ENCODE measurements around the gene FBXO28. TPM values are rescaled to one million over a fixed set of nuclear protein-coding genes. Genes with fewer than 3 reads are reported as not detected.

FBXO28 gene
- total RNA-seq, 1 donor from 2014 or later = 40.6 TPM

DNA sequence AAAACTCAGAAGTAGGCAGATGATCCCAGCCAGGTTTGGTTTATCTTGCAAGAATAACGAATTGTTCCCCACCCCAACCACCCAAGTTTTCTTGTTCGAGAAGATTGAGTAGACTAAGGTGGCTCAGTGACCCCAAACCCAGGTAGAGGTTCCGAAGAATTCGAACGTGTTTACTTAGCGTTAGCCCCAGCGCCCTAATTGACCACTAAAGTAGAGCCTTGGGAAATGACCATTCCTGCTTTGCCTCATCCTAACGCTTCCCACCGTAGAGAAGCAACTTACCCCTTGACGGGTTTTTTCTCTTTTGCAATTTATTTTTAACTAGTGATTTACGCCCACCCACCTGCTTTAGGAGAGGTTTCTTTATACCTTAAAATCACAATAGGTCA, 870 bp downstream of the FBXO28 start:
- Mint-ChIP-seq H3K27me3 (ENCODE audit: unreplicated experiment) (peaks cover 4% of the 10 kb centered on the region), H3K9me3 (ENCODE audit: unreplicated experiment) (no peaks in the 10 kb centered on the region), H3K27ac (ENCODE audit: unreplicated experiment) (peak overlapping the region; percentile 69), H3K36me3 (ENCODE audit: low read depth, unreplicated experiment) (no peaks in the 10 kb centered on the region), H3K4me3 (ENCODE audit: unreplicated experiment) (peak overlapping the region; percentile 93), H3K4me1 (ENCODE audit: unreplicated experiment) (peaks cover 16% of the 10 kb centered on the region)
- TF ChIP-seq, protein P1, sequence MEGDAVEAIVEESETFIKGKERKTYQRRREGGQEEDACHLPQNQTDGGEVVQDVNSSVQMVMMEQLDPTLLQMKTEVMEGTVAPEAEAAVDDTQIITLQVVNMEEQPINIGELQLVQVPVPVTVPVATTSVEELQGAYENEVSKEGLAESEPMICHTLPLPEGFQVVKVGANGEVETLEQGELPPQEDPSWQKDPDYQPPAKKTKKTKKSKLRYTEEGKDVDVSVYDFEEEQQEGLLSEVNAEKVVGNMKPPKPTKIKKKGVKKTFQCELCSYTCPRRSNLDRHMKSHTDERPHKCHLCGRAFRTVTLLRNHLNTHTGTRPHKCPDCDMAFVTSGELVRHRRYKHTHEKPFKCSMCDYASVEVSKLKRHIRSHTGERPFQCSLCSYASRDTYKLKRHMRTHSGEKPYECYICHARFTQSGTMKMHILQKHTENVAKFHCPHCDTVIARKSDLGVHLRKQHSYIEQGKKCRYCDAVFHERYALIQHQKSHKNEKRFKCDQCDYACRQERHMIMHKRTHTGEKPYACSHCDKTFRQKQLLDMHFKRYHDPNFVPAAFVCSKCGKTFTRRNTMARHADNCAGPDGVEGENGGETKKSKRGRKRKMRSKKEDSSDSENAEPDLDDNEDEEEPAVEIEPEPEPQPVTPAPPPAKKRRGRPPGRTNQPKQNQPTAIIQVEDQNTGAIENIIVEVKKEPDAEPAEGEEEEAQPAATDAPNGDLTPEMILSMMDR (IDR thresholded peaks at IDR 0.05; ENCODE audit: unreplicated experiment) = no peak
- no peak for DNase-seq (ENCODE audit: low spot score)

DNA sequence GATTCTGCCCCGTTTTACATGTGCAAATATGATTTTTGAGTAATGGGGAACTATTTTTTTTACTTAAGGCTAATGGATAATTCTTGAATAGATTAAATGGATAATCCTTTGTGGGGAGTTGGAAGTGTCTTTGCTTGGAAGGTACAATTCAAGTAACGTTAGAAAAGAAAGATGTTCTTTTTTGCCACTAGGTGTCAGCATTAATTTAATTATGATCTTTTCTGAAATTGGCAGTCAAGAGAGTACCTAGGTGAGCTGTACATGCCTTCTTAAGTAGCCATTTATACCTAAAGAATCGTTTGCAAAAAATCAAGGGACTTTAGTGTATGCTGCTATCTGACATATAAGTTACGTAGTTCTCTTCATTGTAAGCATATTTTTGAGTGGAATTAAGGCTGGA, 2.2 kb downstream of the FBXO28 start:
- Mint-ChIP-seq H3K9me3 (ENCODE audit: unreplicated experiment) (no peaks in the 10 kb centered on the region), H3K4me3 (ENCODE audit: unreplicated experiment) (peak overlapping the region; percentile 53), H3K27me3 (ENCODE audit: unreplicated experiment) (peaks cover 4% of the 10 kb centered on the region), H3K4me1 (ENCODE audit: unreplicated experiment) (peaks cover 16% of the 10 kb centered on the region), H3K36me3 (ENCODE audit: low read depth, unreplicated experiment) (no peaks in the 10 kb centered on the region), H3K27ac (ENCODE audit: unreplicated experiment) (no peak overlapping the region)
- no peak for DNase-seq (ENCODE audit: low spot score)
- TF ChIP-seq, protein P1 (IDR thresholded peaks at IDR 0.05; ENCODE audit: unreplicated experiment) = peak; percentile 76

DNA sequence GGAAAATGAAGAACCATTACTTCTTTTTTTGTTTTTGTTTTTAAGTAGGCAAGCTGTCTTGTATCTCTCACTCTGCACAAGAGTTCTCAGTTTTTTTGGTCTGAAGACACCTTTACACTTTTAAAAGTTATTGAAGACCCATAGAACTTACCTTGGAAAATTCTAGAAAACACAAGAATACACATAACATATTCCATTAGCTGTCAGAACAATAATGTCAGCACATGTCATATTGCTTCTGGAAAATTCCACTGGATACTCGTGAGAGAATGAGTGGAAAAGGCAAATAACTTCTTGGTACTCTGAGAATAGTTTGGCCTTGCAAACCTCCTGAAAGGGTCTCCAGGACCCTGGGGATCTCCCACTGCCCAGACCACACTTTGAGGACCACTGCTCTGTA, 4.8 kb downstream of the FBXO28 start:
- H3K4me1 Mint-ChIP-seq (ENCODE audit: unreplicated experiment) = peaks cover 12% of the 10 kb centered on the region
- TF ChIP-seq, protein P1 (IDR thresholded peaks at IDR 0.05; ENCODE audit: unreplicated experiment) = no peak
- H3K27me3 Mint-ChIP-seq (ENCODE audit: unreplicated experiment) = peaks cover 2% of the 10 kb centered on the region
- H3K9me3 Mint-ChIP-seq (ENCODE audit: unreplicated experiment) = no peaks in the 10 kb centered on the region
- DNase-seq (ENCODE audit: low spot score) = no peak
- no peak overlapping the region for H3K4me3 Mint-ChIP-seq (ENCODE audit: unreplicated experiment)
- H3K27ac Mint-ChIP-seq (ENCODE audit: unreplicated experiment) = no peak overlapping the region
- no peaks in the 10 kb centered on the region for H3K36me3 Mint-ChIP-seq (ENCODE audit: low read depth, unreplicated experiment)

DNA sequence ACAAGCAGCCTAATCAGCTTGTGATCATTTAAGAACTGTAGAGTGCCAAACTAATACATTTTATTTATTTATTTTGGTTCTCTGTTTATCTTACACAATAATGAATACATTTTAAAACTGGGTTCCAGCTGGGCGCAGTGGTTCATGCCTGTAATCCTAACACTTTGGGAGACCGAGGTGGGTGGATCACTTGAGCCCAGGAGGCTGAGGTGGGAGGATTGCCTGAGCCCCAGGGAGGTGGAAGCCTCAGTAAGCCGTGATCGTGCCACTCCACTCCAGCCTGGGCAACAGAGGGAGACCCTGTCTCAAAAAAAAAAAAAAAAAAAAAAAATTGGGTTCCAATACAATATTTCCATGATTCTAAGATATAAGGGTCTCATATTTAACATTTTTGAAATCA, 9.2 kb downstream of the FBXO28 start:
- Mint-ChIP-seq H3K27me3 (ENCODE audit: unreplicated experiment) (peaks cover 2% of the 10 kb centered on the region), H3K9me3 (ENCODE audit: unreplicated experiment) (no peaks in the 10 kb centered on the region), H3K4me3 (ENCODE audit: unreplicated experiment) (no peak overlapping the region), H3K27ac (ENCODE audit: unreplicated experiment) (no peak overlapping the region), H3K4me1 (ENCODE audit: unreplicated experiment) (no peaks in the 10 kb centered on the region), H3K36me3 (ENCODE audit: low read depth, unreplicated experiment) (peaks cover 4% of the 10 kb centered on the region)
- TF ChIP-seq, protein P1 (IDR thresholded peaks at IDR 0.05; ENCODE audit: unreplicated experiment) = no peak
- DNase-seq (ENCODE audit: low spot score) = no peak

DNA sequence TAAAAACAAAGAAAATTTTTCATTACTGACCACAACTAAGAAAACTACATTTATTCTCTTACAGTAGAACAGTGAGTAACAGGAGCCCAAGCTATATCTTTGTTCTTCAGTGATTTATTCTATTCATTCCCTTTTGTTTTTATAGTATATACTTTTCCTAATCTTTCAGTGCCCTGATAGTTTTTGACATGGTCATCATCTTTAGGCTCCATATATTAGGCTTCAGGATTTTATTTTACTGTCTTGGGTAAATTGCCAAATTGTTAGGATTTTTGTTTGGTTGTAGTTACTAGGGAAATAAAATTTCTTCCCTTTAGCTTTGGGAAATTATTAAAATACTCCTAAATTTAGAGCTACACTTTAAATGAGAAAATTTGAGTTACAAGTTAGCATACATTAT, 10.3 kb downstream of the FBXO28 start:
- DNase-seq (ENCODE audit: low spot score) = no peak
- H3K9me3 Mint-ChIP-seq (ENCODE audit: unreplicated experiment) = no peaks in the 10 kb centered on the region
- no peak overlapping the region for H3K4me3 Mint-ChIP-seq (ENCODE audit: unreplicated experiment)
- TF ChIP-seq, protein P1 (IDR thresholded peaks at IDR 0.05; ENCODE audit: unreplicated experiment) = no peak
- H3K4me1 Mint-ChIP-seq (ENCODE audit: unreplicated experiment) = no peaks in the 10 kb centered on the region
- H3K36me3 Mint-ChIP-seq (ENCODE audit: low read depth, unreplicated experiment) = peaks cover 4% of the 10 kb centered on the region
- H3K27me3 Mint-ChIP-seq (ENCODE audit: unreplicated experiment) = peaks cover 2% of the 10 kb centered on the region
- H3K27ac Mint-ChIP-seq (ENCODE audit: unreplicated experiment) = no peak overlapping the region
